GM18511 (cell line): ENCODE data around the gene NCKAP5L.

Experiments used
- ATAC-seq: cut with Tn5 transposase; IDR thresholded peaks from one replicate; pipeline ENCODE4 v1.9.1; 2021; ENCODE audit warnings: mild to moderate bottlenecking, moderate library complexity; ENCODE audit not compliant: unreplicated experiment

NCKAP5L gene

GRCh38 chr12:49801141-49802063, 26.8 kb downstream of the NCKAP5L start:
- ATAC-seq: no peak

GRCh38 chr12:49800421-49801140, 27.6 kb downstream of the NCKAP5L start:
- no peak for ATAC-seq

GRCh38 chr12:49798934-49799333, 29.3 kb downstream of the NCKAP5L start:
- no peak for ATAC-seq

GRCh38 chr12:49798248-49798647, 30.0 kb downstream of the NCKAP5L start:
- ATAC-seq: no peak

- no peak for ATAC-seq
Observed at GRCh38 chr12:49797449-49797776, 30.8 kb downstream of the NCKAP5L start.

GRCh38 chr12:49796606-49797448, 31.4 kb downstream of the NCKAP5L start:
- no peak for ATAC-seq

GRCh38 chr12:49796155-49796554, 32.1 kb downstream of the NCKAP5L start:
- ATAC-seq: no peak

- no peak for ATAC-seq
Observed at GRCh38 chr12:49795654-49796105, 32.5 kb downstream of the NCKAP5L start.

GRCh38 chr12:49794811-49795653, 33.2 kb downstream of the NCKAP5L start:
- no peak for ATAC-seq

- ATAC-seq: no peak
Observed at GRCh38 chr12:49794021-49794420, 34.2 kb downstream of the NCKAP5L start.

- ATAC-seq: no peak
Observed at GRCh38 chr12:49793620-49794019, 34.6 kb downstream of the NCKAP5L start.

GRCh38 chr12:49792976-49793580, 35.1 kb downstream of the NCKAP5L start:
- ATAC-seq: no peak

GRCh38 chr12:49792181-49792970, 35.8 kb downstream of the NCKAP5L start:
- ATAC-seq: no peak

- no peak for ATAC-seq
Observed at GRCh38 chr12:49791700-49792099, 36.5 kb downstream of the NCKAP5L start.

GRCh38 chr12:49790741-49791555, 37.3 kb downstream of the NCKAP5L start:
- ATAC-seq: no peak

GRCh38 chr12:49789992-49790391, 38.2 kb downstream of the NCKAP5L start:
- no peak for ATAC-seq

GRCh38 chr12:49787672-49788071, 40.5 kb downstream of the NCKAP5L start:
- ATAC-seq: no peak

- ATAC-seq: no peak
Observed at GRCh38 chr12:49784756-49785409, 43.3 kb downstream of the NCKAP5L start.
